ENCODE data around the gene SMIM35.
"Not testable (repeated sequence)": the region's sequence is repeated elsewhere in the genome, so short reads cannot be mapped to it uniquely, and the experiment has no call there.

Gene SMIM35

GRCh38 chr11:117978291-117978910 is 108.4 kb downstream of the SMIM35 start:
- H3K4me3 ChIP-seq (ENCODE audit: low read length); DNase-seq (ENCODE audit: low read depth, low spot score): not testable (repeated sequence)

- DNase-seq (ENCODE audit: low read depth, low spot score) = peak; percentile 58
- H3K4me3 ChIP-seq (ENCODE audit: low read length) = not testable (repeated sequence)
Measured at GRCh38 chr11:117977612-117978264, 109.0 kb downstream of the SMIM35 start.

GRCh38 chr11:117977029-117977428 is 109.7 kb downstream of the SMIM35 start:
- DNase-seq (ENCODE audit: low read depth, low spot score) = no peak
- H3K4me3 ChIP-seq (ENCODE audit: low read length) = no peak overlapping the region

- DNase-seq (ENCODE audit: low read depth, low spot score) = no peak
- no peak overlapping the region for H3K4me3 ChIP-seq (ENCODE audit: low read length)
Measured at GRCh38 chr11:117976445-117976844, 110.3 kb downstream of the SMIM35 start.

- H3K4me3 ChIP-seq (ENCODE audit: low read length) = no peak overlapping the region
- DNase-seq (ENCODE audit: low read depth, low spot score) = no peak
Measured at GRCh38 chr11:117973503-117973860, 113.3 kb downstream of the SMIM35 start.

GRCh38 chr11:117972629-117973502 is 113.9 kb downstream of the SMIM35 start:
- H3K4me3 ChIP-seq (ENCODE audit: low read length) = no peak overlapping the region
- DNase-seq (ENCODE audit: low read depth, low spot score) = no peak

GRCh38 chr11:117972044-117972443 is 114.7 kb downstream of the SMIM35 start:
- DNase-seq (ENCODE audit: low read depth, low spot score) = no peak
- H3K4me3 ChIP-seq (ENCODE audit: low read length) = no peak overlapping the region

- no peak overlapping the region for H3K4me3 ChIP-seq (ENCODE audit: low read length)
- no peak for DNase-seq (ENCODE audit: low read depth, low spot score)
Measured at GRCh38 chr11:117970400-117971024, 116.3 kb downstream of the SMIM35 start.

GRCh38 chr11:117969160-117969991 is 117.4 kb downstream of the SMIM35 start:
- no peak overlapping the region for H3K4me3 ChIP-seq (ENCODE audit: low read length)

GRCh38 chr11:117966908-117967307 is 119.9 kb downstream of the SMIM35 start:
- no peak overlapping the region for H3K4me3 ChIP-seq (ENCODE audit: low read length)
- DNase-seq (ENCODE audit: low read depth, low spot score) = no peak

More at GRCh38 chr11:117969160-117969991, 117.4 kb downstream of the SMIM35 start:
- no peak for DNase-seq (ENCODE audit: low read depth, low spot score)

- no peak for DNase-seq (ENCODE audit: low read depth, low spot score)
Measured at GRCh38 chr11:117962826-117963225, 123.9 kb downstream of the SMIM35 start.

GRCh38 chr11:117961896-117962295 is 124.9 kb downstream of the SMIM35 start:
- H3K4me3 ChIP-seq (ENCODE audit: low read length) = no peak overlapping the region
- DNase-seq (ENCODE audit: low read depth, low spot score) = no peak

More at GRCh38 chr11:117962826-117963225, 123.9 kb downstream of the SMIM35 start:
- no peak overlapping the region for H3K4me3 ChIP-seq (ENCODE audit: low read length)

GRCh38 chr11:117960406-117960805 is 126.4 kb downstream of the SMIM35 start:
- H3K4me3 ChIP-seq (ENCODE audit: low read length) = no peak overlapping the region
- DNase-seq (ENCODE audit: low read depth, low spot score) = no peak

- no peak for DNase-seq (ENCODE audit: low read depth, low spot score)
- H3K4me3 ChIP-seq (ENCODE audit: low read length) = no peak overlapping the region
Measured at GRCh38 chr11:117959438-117960149, 127.2 kb downstream of the SMIM35 start.

- DNase-seq (ENCODE audit: low read depth, low spot score) = no peak
- H3K4me3 ChIP-seq (ENCODE audit: low read length) = no peak overlapping the region
Measured at GRCh38 chr11:117958949-117959348, 127.8 kb downstream of the SMIM35 start.
